ENCODE measurements around the gene SLC17A7. TPM values are rescaled to one million over a fixed set of nuclear protein-coding genes. Genes with fewer than 3 reads are reported as not detected.

The SLC17A7 gene
- total RNA-seq, 4 donors from 2014 or later = 0.38 to 1.4 (median 0.97) TPM

GRCh38 chr19:49487277-49488045 is 46.1 kb upstream of the SLC17A7 start, which contains the start of gene RPL13A:
TSS of gene RPL13A (plus strand) at chr19:49487608. CDS start at chr19:49487630, 22 bp downstream.
- intact Hi-C loops (cut with DNase I; ENCODE audit: low total_unique reads) = no loop called here
- peak in 1 of 2 donors; percentile 97 for TF ChIP-seq POLR2A (IDR thresholded peaks at IDR 0.05)
- no peak for TF ChIP-seq CTCF (IDR thresholded peaks at IDR 0.05)
- H3K4me3 ChIP-seq (ENCODE audit: low read depth, poor library complexity, severe bottlenecking) = peak within 1 kb of the TSS; percentile 97
- DNase-seq (ENCODE audit: low spot score in 2 of 2) = peak; percentile 99 to 100
- 0 to 1% methylated on average over 35 to 55 of the region's 57 CpGs for WGBS, 2 donors

GRCh38 chr19:49486710-49487276 is 45.5 kb upstream of the SLC17A7 start:
- TF ChIP-seq POLR2A (IDR thresholded peaks at IDR 0.05) (no peak), CTCF (IDR thresholded peaks at IDR 0.05) (no peak)
- H3K4me3 ChIP-seq (ENCODE audit: low read depth, poor library complexity, severe bottlenecking) = no peak overlapping the region
- 62 to 63% methylated on average over 23 of the region's 23 CpGs for WGBS, 2 donors
- intact Hi-C loops (cut with DNase I; ENCODE audit: low total_unique reads) = no loop called here
- DNase-seq (ENCODE audit: low spot score in 2 of 2) = no peak

- no peak overlapping the region for H3K4me3 ChIP-seq (ENCODE audit: low read depth, poor library complexity, severe bottlenecking)
- TF ChIP-seq CTCF (IDR thresholded peaks at IDR 0.05) (no peak), POLR2A (IDR thresholded peaks at IDR 0.05) (no peak)
- no peak for DNase-seq (ENCODE audit: low spot score in 2 of 2)
- 91 to 93% methylated on average over 7 of the region's 7 CpGs for WGBS, 2 donors
- intact Hi-C loops (cut with DNase I; ENCODE audit: low total_unique reads) = no loop called here
Measured at GRCh38 chr19:49486232-49486631, 44.9 kb upstream of the SLC17A7 start.

GRCh38 chr19:49481020-49481683 is 39.8 kb upstream of the SLC17A7 start:
- DNase-seq (ENCODE audit: low spot score in 2 of 2) = no peak
- intact Hi-C loops (cut with DNase I; ENCODE audit: low total_unique reads) = no loop called here
- WGBS, 2 donors = 84 to 89% methylated on average over 7 of the region's 7 CpGs
- no peak overlapping the region for H3K4me3 ChIP-seq (ENCODE audit: low read depth, poor library complexity, severe bottlenecking)
- TF ChIP-seq POLR2A (IDR thresholded peaks at IDR 0.05) = no peak
- no peak for TF ChIP-seq CTCF (IDR thresholded peaks at IDR 0.05)

GRCh38 chr19:49479975-49480628 is 38.8 kb upstream of the SLC17A7 start:
- intact Hi-C loops (cut with DNase I; ENCODE audit: low total_unique reads) = no loop called here
- WGBS, 2 donors = 87 to 90% methylated on average over 12 to 14 of the region's 14 CpGs
- no peak for TF ChIP-seq POLR2A (IDR thresholded peaks at IDR 0.05)
- TF ChIP-seq CTCF (IDR thresholded peaks at IDR 0.05) = no peak
- DNase-seq (ENCODE audit: low spot score in 2 of 2) = no peak
- no peak overlapping the region for H3K4me3 ChIP-seq (ENCODE audit: low read depth, poor library complexity, severe bottlenecking)

Measured in lower leg skin (tissue), 4 donors.